ENCODE data around the gene STUM.

GRCh38 chr1:226548256-226549093 is at the start of gene STUM:
- no peak for TF ChIP-seq POLR2AphosphoS5 (IDR thresholded peaks at IDR 0.05; ENCODE audit: borderline replicate concordance, low read depth, low read length)
- TF ChIP-seq EZH2 (IDR thresholded peaks at IDR 0.05), result no peak
